ENCODE measurements around the gene KRTAP25-1. TPM values are rescaled to one million over a fixed set of nuclear protein-coding genes. Genes with fewer than 3 reads are reported as not detected.

KRTAP25-1 gene
- total RNA-seq, 1 donor from 2014 or later: not detected

- no peak for DNase-seq
- Histone ChIP-seq H3K27ac (no peak overlapping the region), H3K4me3 (no peak overlapping the region), H3K4me1 (no peaks in the 10 kb centered on the region), H3K36me3 (no peaks in the 10 kb centered on the region), H3K27me3 (no peaks in the 10 kb centered on the region), H3K9me3 (no peaks in the 10 kb centered on the region)
- intact Hi-C loops (cut with DNase I): no loop called here
- TF ChIP-seq CTCF (IDR thresholded peaks at IDR 0.05): no peak
- no peak for ATAC-seq
These were observed 43.4 kb upstream of the KRTAP25-1 start for GRCh38 chr21:30332681-30333080.

- TF ChIP-seq CTCF (IDR thresholded peaks at IDR 0.05): no peak
- Histone ChIP-seq H3K9me3 (no peaks in the 10 kb centered on the region), H3K36me3 (no peaks in the 10 kb centered on the region), H3K4me3 (no peak overlapping the region), H3K27ac (no peak overlapping the region), H3K27me3 (no peaks in the 10 kb centered on the region), H3K4me1 (no peaks in the 10 kb centered on the region)
- DNase-seq: no peak
- ATAC-seq: no peak
- intact Hi-C loops (cut with DNase I): no loop called here
These were observed 40.0 kb upstream of the KRTAP25-1 start for GRCh38 chr21:30329203-30329875.

GRCh38 chr21:30326390-30326789 is 37.1 kb upstream of the KRTAP25-1 start:
- H3K4me1 ChIP-seq: no peaks in the 10 kb centered on the region
- DNase-seq (no peak), ATAC-seq (no peak)
- H3K4me3 ChIP-seq: no peak overlapping the region
- H3K27me3 ChIP-seq: no peaks in the 10 kb centered on the region
- intact Hi-C loops (cut with DNase I): no loop called here
- no peaks in the 10 kb centered on the region for H3K36me3 ChIP-seq
- H3K9me3 ChIP-seq: no peaks in the 10 kb centered on the region
- H3K27ac ChIP-seq: no peak overlapping the region
- TF ChIP-seq CTCF (IDR thresholded peaks at IDR 0.05): no peak

GRCh38 chr21:30320215-30320614 is 30.9 kb upstream of the KRTAP25-1 start, which contains the start of gene KRTAP26-1:
TSS of gene KRTAP26-1 (minus strand) at chr21:30320315. CDS start at chr21:30320035, 280 bp downstream.
- intact Hi-C loops (cut with DNase I): no loop called here
- TF ChIP-seq CTCF (IDR thresholded peaks at IDR 0.05): no peak

GRCh38 chr21:30315701-30316100 is 26.4 kb upstream of the KRTAP25-1 start:
- no peak overlapping the region for H3K27ac ChIP-seq
- no peaks in the 10 kb centered on the region for H3K9me3 ChIP-seq
- ATAC-seq (no peak), DNase-seq (no peak)
- no peak overlapping the region for H3K4me3 ChIP-seq
- H3K36me3 ChIP-seq: no peaks in the 10 kb centered on the region
- intact Hi-C loops (cut with DNase I): no loop called here
- H3K4me1 ChIP-seq: no peaks in the 10 kb centered on the region
- no peak for TF ChIP-seq CTCF (IDR thresholded peaks at IDR 0.05)
- no peaks in the 10 kb centered on the region for H3K27me3 ChIP-seq

More at GRCh38 chr21:30320215-30320614, 30.9 kb upstream of the KRTAP25-1 start, which contains the start of gene KRTAP26-1:
- Histone ChIP-seq H3K36me3 (no peaks in the 10 kb centered on the region), H3K9me3 (no peaks in the 10 kb centered on the region), H3K4me3 (no peak within 1 kb of the TSS), H3K27ac (no peak within 1 kb of the TSS), H3K4me1 (no peaks in the 10 kb centered on the region), H3K27me3 (no peaks in the 10 kb centered on the region)
- DNase-seq (no peak), ATAC-seq (no peak)

Measured in upper lobe of right lung (tissue), 1 donor.